ENCODE data around the gene RAD23B. TPM values are rescaled to one million over a fixed set of nuclear protein-coding genes. Genes with fewer than 3 reads are reported as not detected.

Gene RAD23B
- polyA plus RNA-seq, 4 donors = 136 to 160 (median 154) TPM

GRCh38 chr9:107266624-107267368 lies 16.3 kb upstream of the RAD23B start:
- DNase-seq (ENCODE audit: low read depth in 4 of 4, low spot score in 3 of 4) = no peak

- DNase-seq (ENCODE audit: low read depth in 4 of 4, low spot score in 3 of 4) = no peak
These were observed 14.5 kb upstream of the RAD23B start for GRCh38 chr9:107268560-107268959.

GRCh38 chr9:107269254-107269653 lies 13.8 kb upstream of the RAD23B start:
- DNase-seq (ENCODE audit: low read depth in 4 of 4, low spot score in 3 of 4) = no peak

- DNase-seq (ENCODE audit: low read depth in 4 of 4, low spot score in 3 of 4) = no peak
These were observed 13.4 kb upstream of the RAD23B start for GRCh38 chr9:107269681-107270080.

GRCh38 chr9:107270082-107270481 lies 13.0 kb upstream of the RAD23B start:
- DNase-seq (ENCODE audit: low read depth in 4 of 4, low spot score in 3 of 4) = no peak

GRCh38 chr9:107270580-107270979 lies 12.5 kb upstream of the RAD23B start:
- DNase-seq (ENCODE audit: low read depth in 4 of 4, low spot score in 3 of 4) = no peak

GRCh38 chr9:107273634-107274033 lies 9.4 kb upstream of the RAD23B start:
- DNase-seq (ENCODE audit: low read depth in 4 of 4, low spot score in 3 of 4) = no peak

GRCh38 chr9:107274096-107274495 lies 9.0 kb upstream of the RAD23B start:
- DNase-seq (ENCODE audit: low read depth in 4 of 4, low spot score in 3 of 4) = no peak

GRCh38 chr9:107274953-107275422 lies 8.1 kb upstream of the RAD23B start:
- DNase-seq (ENCODE audit: low read depth in 4 of 4, low spot score in 3 of 4) = no peak

- DNase-seq (ENCODE audit: low read depth in 4 of 4, low spot score in 3 of 4) = no peak
These were observed 7.5 kb upstream of the RAD23B start for GRCh38 chr9:107275530-107275929.

- no peak for DNase-seq (ENCODE audit: low read depth in 4 of 4, low spot score in 3 of 4)
These were observed 5.9 kb upstream of the RAD23B start for GRCh38 chr9:107276966-107277710.

- no peak for DNase-seq (ENCODE audit: low read depth in 4 of 4, low spot score in 3 of 4)
These were observed 5.3 kb upstream of the RAD23B start for GRCh38 chr9:107277801-107278200.

- DNase-seq (ENCODE audit: low read depth in 4 of 4, low spot score in 3 of 4) = no peak
These were observed 4.0 kb upstream of the RAD23B start for GRCh38 chr9:107279086-107279485.

GRCh38 chr9:107280543-107280942 lies 2.5 kb upstream of the RAD23B start:
- DNase-seq (ENCODE audit: low read depth in 4 of 4, low spot score in 3 of 4) = no peak

GRCh38 chr9:107281184-107281583 lies 1.9 kb upstream of the RAD23B start:
- DNase-seq (ENCODE audit: low read depth in 4 of 4, low spot score in 3 of 4) = no peak

GRCh38 chr9:107281922-107282667 lies 984 bp upstream of the RAD23B start:
- no peak for DNase-seq (ENCODE audit: low read depth in 4 of 4, low spot score in 3 of 4)

- peak in 2 of 4 donors; percentile 51 to 67 for DNase-seq (ENCODE audit: low read depth in 4 of 4, low spot score in 3 of 4)
These were observed 841 bp downstream of the RAD23B start for GRCh38 chr9:107283623-107284616.

- no peak for DNase-seq (ENCODE audit: low read depth in 4 of 4, low spot score in 3 of 4)
These were observed 1.6 kb downstream of the RAD23B start for GRCh38 chr9:107284636-107285035.

- DNase-seq (ENCODE audit: low read depth in 4 of 4, low spot score in 3 of 4) = no peak
These were observed 2.2 kb downstream of the RAD23B start for GRCh38 chr9:107285286-107285685.

GRCh38 chr9:107286057-107286456 lies 3.0 kb downstream of the RAD23B start:
- DNase-seq (ENCODE audit: low read depth in 4 of 4, low spot score in 3 of 4) = no peak
